Measurements from ENCODE around the gene CRKL.
"Not testable (repeated sequence)": the region's sequence is repeated elsewhere in the genome, so short reads cannot be mapped to it uniquely, and the experiment has no call there.

The CRKL gene

DNA sequence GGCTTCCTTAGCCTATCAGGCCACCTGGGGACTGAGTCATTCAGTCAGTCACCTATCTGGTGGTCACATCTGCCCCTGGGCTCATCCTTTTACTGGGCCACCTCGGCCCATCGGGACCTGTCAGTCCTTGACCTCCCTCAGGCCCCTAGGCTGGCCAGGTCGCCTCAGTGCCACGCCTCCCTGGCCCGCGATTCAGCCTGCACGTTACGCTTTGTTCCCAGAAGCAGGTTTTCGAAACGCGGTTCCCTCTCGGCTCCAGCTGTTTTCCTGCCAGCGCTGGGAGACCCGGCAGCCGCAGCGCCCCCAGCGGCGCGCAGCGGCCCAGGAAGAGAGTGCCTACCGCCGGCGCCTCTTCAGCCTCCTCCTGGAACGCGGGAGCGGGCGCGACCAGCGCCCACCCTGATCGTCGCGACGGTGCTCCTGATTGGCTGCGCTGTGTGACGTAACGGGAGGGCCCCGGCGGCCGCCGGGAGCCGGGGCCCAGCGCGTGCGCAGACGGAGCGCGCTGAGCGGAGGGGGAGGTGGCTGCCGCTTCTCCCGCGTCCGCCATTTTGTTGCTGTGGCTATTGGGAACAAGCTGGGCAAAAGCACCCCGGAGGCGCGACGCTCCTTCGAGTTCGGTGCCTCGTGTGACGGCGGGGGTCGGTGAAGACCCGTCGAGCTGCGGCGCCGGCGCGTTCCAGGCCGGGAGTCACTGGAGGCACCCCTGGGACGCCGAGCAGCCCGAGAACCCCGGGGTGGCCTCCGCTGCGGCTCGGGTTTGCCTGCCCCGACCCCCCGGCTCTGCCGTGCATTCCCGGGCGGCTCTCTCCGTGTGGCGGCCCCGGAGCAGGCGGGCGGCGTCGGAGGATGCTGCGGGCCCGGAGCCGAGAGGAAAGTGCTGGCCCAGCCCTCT is at the start of gene CRKL:
CRKL (plus strand) TSS at position 492 of the 895 bp plus-strand sequence. CDS start 528 bp downstream, outside the sequence.
- DNase-seq (ENCODE audit: low read depth), result peak; percentile 93

- no peak for DNase-seq (ENCODE audit: low read depth)
Observed at GRCh38 chr22:20868025-20868962, 48.9 kb upstream of the CRKL start.

- no peak for DNase-seq (ENCODE audit: low read depth)
Observed at GRCh38 chr22:20869234-20869633, 48.0 kb upstream of the CRKL start.

DNA sequence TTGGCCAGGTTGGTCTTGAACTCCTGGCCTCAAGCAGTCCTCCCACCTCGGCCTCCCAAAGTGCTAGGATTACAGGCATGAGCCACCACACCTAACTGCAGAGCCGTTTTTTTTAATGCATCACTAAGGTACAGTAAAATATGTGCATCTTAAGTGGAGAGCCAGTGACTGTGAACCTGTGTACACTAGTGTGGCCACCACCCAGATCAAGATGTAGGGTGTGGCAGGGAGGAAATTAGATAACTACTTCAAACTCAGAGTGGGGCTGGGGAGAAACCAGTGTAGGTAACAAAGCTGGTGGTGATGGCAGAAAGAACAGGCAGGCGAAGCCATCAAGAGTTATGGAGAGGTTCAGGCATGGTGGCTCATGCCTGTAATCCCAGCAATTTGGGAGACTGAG is 44.0 kb upstream of the CRKL start:
- no peak for DNase-seq (ENCODE audit: low read depth)

GRCh38 chr22:20875296-20875695 is 41.9 kb upstream of the CRKL start:
- no peak for DNase-seq (ENCODE audit: low read depth)

DNA sequence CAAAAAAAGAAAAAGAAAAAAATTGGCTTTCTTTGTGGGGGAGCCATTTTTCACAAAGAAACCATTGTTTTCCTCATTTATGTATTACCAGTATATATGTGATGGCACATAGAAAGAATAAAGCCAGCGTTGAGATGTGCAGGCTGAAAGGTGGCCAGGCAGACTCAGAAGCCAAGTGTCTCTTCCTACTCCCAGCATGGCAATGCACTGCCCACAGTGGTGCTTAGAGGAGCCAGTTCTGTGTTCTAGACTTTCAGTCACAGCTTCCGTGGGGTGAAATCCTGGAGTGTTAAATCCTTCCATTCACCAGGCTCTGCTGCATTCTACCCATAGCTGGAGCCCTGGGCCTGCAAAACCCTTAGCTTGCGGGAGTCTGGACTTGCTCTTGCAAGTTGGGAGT is 39.5 kb upstream of the CRKL start:
- no peak for DNase-seq (ENCODE audit: low read depth)

GRCh38 chr22:20881231-20881630 is 36.0 kb upstream of the CRKL start:
- no peak for DNase-seq (ENCODE audit: low read depth)

DNA sequence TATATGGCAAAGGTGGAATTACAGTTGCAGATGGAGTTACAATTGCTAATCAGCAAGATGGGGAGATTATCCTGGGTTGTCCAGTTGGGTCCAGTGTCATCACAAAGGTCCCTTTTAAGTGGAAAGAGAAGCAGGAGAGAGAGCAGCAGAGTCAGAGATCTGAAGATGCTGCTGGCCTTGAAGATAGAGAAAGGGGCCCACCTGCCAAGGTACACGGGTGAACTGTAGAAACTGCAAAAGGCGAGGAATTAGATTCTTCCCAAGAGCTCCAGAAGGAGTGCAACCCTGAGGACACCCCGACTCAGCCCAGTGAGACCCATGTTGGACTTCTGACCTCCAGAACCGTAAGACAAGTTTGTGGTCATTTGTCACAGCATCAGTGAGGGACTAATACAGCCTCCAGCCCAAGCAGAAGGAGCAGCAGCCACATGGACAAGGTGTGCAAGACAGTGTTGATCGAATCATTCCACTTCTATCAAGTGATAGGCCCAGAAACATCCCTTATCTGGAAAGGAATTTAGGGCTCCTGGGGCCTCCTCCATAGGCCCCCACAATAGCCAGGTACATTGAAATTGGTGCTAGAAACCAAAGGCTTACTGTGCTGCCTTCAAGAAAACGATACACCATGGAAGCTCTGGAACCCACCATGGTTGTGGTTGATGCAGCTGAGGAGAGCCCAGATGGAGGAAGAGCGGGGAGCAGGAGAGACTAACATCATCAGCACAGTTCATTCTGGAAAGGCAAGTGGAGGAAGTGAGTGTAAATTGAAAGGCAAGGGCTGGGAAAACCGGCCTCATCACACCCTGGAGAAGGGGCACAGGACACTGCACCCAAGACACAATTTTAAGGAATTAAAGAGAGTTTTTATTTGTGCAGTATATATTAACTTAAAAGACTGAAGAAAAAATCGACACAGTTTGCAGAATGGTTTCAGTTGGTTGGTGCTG is 35.1 kb upstream of the CRKL start:
- no peak for DNase-seq (ENCODE audit: low read depth)

DNA sequence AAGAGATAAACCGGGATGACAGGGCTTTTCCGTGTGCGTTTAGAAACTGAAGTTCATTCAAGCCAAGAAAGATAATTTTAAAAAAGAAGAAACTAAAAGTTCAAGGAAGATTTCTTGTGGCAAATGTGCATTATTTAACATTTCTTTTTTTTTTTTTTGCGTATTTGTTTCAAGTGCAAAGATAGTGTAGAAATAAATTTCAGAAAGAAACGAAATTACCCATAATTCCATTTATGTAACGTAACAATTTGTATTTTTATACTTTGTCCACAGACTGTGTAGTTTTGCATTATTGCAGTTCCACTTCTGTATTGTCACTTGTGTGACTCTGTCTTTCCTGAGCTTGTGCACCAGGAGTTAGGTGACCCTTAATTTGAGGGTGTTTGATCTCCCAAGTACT is 34.4 kb upstream of the CRKL start:
- DNase-seq (ENCODE audit: low read depth), result no peak

GRCh38 chr22:20884454-20884853 is 32.8 kb upstream of the CRKL start:
- DNase-seq (ENCODE audit: low read depth), result no peak

DNA sequence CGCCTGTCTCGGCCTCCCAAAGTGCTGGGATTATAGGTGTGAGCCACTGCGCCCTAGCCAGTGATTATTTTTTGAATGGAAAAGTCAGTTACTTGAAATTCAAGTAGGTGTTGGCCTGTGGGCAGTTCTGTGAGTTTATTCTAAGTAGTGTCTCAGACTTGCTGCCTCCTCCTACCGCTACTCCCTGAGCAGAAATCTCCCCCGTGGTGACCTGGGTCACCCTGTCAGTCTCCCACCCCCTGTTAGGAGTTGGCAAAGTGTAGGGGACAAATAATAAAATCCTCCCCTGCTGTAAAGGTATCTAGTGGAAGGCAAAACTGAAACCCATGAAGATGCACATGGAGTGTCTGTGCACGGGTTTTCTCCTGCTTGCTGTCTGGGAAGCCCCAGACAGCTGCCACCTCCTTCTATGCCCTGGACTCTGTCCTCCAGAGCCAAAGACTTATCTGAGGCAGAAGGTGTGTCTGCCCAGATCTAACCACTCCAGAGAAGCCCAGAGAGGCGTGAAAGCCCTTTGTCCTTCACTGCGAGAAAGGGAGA is 32.1 kb upstream of the CRKL start:
- DNase-seq (ENCODE audit: low read depth), result no peak

- DNase-seq (ENCODE audit: low read depth), result no peak
Observed at GRCh38 chr22:20885557-20886323, 31.5 kb upstream of the CRKL start.

DNA sequence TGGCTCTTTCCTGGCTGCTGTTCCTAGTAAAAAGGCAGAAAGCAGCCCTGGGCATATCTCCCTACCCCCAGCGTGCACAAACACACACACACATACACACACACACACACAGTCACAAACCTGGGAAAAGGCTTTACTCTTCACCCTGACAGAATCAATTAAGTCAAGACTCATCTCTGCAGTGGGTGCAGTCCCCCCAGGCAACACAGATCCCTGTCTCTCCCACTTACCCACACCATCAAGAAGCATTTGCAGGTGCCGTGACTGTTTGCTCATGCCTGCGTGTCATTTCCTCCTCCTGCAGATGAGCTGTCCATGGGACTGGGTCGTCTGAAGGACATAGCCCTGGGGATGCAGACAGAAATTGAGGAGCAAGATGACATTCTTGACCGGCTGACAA is 29.8 kb upstream of the CRKL start:
- no peak for DNase-seq (ENCODE audit: low read depth)

DNA sequence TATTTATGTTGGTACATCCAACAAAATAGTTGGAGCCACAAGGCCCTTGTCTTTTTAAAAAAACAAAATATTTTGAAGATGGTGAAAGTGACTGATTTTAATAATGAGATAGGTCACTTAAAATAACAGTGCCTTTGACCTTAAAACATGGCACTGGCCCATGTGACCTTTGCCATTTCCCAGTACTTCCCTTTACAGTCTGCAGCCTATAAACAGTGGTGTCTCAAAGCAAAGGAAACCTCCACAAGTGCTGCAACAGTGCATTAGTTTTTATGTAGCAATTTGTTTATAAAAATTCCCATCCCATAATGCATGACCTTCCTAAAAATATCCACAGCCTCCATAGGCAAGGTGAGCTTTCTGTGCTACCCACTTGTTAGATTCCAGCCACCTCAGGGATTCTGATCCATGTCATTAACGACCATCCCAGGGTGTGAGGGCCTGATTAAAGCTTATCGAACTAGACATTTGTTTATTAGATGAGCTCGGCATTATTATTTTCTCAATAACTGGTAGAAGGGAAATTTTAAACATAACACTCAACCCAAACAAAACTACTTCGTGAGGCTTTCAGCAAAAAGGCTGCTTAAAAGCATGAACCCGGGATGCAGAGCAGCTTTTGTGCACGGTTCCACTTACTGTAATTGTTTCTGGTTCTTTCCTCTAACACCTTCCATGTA is 28.0 kb upstream of the CRKL start:
- DNase-seq (ENCODE audit: low read depth), result no peak

DNA sequence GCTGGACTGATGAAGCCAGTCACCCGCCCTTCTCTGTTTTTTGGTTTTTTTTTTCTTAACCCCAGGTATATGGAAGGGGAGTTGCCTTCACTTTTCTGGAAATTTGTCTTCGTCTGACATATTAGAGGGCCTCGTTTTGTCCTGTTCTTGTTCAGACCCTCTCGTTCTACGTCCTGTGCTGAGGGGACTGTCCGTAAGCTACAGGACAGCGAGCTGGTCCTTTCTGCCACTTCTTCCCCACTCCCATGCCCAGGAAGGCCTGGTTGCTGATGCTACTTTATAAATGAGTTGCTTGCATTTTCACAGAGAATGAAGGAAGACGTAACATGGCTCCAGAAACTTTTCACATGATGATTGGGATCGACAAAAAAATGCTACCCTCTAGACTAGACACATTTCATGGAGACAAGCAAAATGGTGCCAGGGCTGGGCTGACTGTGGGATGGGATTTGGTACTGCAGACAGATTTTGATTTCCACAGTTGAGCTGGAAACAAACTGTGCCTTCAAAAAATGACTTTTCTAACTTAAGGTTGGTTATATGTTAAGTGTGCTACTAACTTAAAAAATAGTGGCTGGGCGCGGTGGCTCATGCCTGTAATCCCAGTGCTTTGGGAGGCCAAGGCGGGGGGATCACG is 27.2 kb upstream of the CRKL start:
- DNase-seq (ENCODE audit: low read depth), result no peak

DNA sequence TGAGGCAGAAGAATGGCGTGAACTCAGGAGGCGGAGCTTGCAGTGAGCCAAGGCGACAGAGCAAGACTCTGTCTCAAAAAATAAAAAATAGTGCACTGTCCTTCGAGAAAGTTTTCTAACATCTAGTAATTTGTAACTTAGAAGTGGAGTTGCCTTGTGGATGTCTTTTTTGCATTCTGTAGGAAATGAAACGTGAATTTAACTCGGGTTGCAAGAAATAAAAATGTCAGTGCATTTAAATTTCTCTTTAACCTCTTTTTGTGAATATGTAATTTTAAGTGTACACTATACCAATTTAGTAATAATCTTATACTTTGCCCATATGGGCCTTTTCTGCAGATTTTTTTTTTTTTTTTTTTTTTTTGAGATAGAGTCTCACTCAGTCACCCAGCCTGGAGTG is 26.2 kb upstream of the CRKL start:
- DNase-seq (ENCODE audit: low read depth), result no peak

DNA sequence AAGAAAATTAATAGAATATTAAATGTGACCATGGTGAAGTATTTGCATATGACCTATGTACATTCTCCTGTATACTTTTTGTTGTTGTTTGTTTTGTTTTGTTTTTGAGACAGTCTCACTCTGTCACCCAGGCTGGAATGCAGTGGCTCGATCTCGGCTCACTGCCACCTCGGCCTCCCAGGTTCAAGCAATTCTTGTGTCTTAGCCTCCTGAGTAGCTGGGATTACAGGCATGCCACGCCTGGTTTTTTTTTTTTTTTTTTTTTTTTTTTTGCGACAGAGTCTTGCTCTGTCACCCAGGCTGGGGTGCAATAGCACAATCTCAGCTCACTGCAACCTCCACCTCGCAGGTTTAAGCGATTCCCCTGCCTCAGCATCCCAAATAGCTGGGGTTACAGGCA is 19.5 kb upstream of the CRKL start:
- not testable (repeated sequence) for DNase-seq (ENCODE audit: low read depth)

GRCh38 chr22:20899827-20900423 is 17.3 kb upstream of the CRKL start:
- no peak for DNase-seq (ENCODE audit: low read depth)
